ENCODE data around the gene RWDD1.
A peak's percentile ranks its signal among the peaks of the same experiment; 100 is the strongest.

RWDD1 gene, protein sequence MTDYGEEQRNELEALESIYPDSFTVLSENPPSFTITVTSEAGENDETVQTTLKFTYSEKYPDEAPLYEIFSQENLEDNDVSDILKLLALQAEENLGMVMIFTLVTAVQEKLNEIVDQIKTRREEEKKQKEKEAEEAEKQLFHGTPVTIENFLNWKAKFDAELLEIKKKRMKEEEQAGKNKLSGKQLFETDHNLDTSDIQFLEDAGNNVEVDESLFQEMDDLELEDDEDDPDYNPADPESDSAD

DNA sequence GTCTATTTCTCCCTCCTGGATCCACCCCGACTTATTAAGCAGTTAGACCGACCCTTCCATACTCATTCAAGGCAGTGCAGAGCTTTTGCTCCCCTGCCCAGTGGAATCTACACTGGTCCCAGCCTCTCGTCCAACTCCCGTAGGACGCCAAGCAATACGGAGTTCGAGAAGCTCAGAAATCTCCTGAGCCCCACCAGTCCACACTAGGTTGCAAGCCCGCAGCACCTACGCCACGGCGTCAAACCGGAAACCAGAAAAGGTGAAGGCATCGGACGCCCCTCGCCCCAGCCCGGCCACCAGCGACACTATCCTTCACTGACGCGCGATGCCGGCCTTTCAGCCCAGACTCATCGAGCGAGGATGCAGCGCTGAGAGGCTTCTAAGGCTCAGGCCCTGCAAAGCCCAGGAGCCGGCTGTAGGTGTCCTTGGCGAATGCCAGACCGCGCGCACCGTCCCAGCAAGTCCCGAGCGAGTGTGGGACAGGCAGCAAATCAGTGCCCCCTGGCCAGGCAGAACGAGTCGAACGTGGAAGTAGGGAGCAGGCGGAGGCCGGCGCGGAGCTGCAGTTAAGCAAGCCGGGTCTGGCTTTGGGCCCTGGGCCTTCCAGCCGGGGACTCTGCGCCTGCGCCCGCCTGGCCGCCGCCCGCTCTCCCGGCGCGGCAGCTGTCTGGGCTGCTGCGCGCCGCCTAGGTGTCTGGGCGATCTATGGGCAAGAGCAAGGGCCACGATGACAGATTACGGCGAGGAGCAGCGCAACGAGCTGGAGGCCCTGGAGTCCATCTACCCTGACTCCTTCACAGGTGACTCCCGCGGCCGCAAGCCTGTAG is at the start of gene RWDD1:
Gene RWDD1, plus strand, starts transcription at position 649 of the 827 bp plus-strand sequence. Its CDS starts 79 bp downstream, at position 728.
- TF ChIP-seq, protein P1, sequence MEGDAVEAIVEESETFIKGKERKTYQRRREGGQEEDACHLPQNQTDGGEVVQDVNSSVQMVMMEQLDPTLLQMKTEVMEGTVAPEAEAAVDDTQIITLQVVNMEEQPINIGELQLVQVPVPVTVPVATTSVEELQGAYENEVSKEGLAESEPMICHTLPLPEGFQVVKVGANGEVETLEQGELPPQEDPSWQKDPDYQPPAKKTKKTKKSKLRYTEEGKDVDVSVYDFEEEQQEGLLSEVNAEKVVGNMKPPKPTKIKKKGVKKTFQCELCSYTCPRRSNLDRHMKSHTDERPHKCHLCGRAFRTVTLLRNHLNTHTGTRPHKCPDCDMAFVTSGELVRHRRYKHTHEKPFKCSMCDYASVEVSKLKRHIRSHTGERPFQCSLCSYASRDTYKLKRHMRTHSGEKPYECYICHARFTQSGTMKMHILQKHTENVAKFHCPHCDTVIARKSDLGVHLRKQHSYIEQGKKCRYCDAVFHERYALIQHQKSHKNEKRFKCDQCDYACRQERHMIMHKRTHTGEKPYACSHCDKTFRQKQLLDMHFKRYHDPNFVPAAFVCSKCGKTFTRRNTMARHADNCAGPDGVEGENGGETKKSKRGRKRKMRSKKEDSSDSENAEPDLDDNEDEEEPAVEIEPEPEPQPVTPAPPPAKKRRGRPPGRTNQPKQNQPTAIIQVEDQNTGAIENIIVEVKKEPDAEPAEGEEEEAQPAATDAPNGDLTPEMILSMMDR (IDR thresholded peaks at IDR 0.05; ENCODE audit: low read length, missing control alignments) = no peak
- DNase-seq (ENCODE audit: low read depth) = peak; percentile 100

DNA sequence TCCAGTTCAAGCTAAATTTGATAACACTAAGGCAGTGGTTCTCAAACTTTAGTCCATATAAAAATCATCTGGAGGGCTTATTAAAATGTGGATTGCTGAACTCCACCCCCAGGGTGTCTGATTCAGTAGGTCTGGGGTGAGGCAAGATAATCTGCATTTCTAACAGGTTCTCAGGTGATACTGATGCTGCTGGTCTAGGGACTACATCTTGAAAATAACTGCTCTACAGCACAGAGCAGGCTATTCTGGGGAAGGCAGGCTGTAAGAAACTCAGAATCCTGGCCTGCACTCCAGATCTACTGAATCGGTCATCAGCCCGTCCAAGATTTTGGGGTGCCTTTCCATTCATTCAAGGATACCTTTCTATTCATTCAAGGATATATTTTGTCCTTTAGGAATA is 48.4 kb upstream of the RWDD1 start:
- TF ChIP-seq, protein P1 (IDR thresholded peaks at IDR 0.05; ENCODE audit: low read length, missing control alignments) = no peak
- H3K4me3 ChIP-seq (replicated peaks; ENCODE audit: low read depth, low read length) = no peak overlapping the region
- DNase-seq (ENCODE audit: low read depth) = no peak

More for the DNA sequence above, at the start of gene RWDD1:
- H3K4me3 ChIP-seq (replicated peaks; ENCODE audit: low read depth, low read length) = peak within 1 kb of the TSS; percentile 84

DNA sequence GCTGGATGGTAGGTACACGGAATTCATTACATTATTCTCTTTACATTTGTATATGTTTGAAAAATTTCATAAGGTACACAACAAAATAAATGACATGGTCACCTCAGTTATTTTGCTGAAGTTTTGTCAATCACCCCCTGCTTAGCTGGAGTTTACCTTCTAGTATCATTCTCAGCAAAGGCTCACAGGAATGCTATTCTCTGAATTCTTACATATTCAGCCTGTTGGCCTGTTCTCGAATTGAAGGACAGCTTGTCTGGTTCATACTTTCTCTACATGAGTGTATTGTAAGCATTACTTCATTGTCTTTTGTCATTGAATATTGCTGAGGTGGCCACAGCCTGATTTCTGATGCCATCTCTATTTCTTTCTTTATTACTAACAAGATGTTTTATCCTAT is 47.1 kb upstream of the RWDD1 start:
- no peak for DNase-seq (ENCODE audit: low read depth)
- TF ChIP-seq, protein P1 (IDR thresholded peaks at IDR 0.05; ENCODE audit: low read length, missing control alignments) = no peak
- no peak overlapping the region for H3K4me3 ChIP-seq (replicated peaks; ENCODE audit: low read depth, low read length)

DNA sequence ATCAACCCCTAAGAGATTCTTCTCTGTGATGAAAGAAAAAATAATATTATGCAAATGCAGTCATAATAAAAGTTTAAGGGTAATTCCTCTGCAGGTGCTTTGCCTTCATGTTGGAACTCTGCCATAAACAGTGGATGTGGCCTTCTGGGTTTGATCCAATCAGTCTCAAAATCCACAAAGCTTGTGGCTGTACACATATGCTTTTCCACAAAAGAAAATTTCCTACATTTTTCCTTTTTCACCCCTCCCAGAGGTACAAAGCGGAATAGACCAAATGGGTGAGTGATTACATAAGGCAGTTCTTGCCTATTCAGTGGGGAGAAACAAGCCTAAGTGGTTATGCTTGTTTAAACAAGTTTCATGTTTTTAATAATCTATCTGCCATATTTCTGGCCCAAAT is 43.2 kb upstream of the RWDD1 start:
- TF ChIP-seq, protein P1 (IDR thresholded peaks at IDR 0.05; ENCODE audit: low read length, missing control alignments) = no peak
- no peak for DNase-seq (ENCODE audit: low read depth)
- H3K4me3 ChIP-seq (replicated peaks; ENCODE audit: low read depth, low read length) = no peak overlapping the region

GRCh38 chr6:116528780-116529179 is 42.5 kb upstream of the RWDD1 start:
- H3K4me3 ChIP-seq (replicated peaks; ENCODE audit: low read depth, low read length) = no peak overlapping the region
- peak; percentile 59 for DNase-seq (ENCODE audit: low read depth)
- TF ChIP-seq, protein P1 (IDR thresholded peaks at IDR 0.05; ENCODE audit: low read length, missing control alignments) = no peak

GRCh38 chr6:116529466-116530290 is 41.6 kb upstream of the RWDD1 start:
- DNase-seq (ENCODE audit: low read depth) = no peak
- H3K4me3 ChIP-seq (replicated peaks; ENCODE audit: low read depth, low read length) = no peak overlapping the region
- TF ChIP-seq, protein P1 (IDR thresholded peaks at IDR 0.05; ENCODE audit: low read length, missing control alignments) = no peak
